Measurements from ENCODE around the gene LAT. TPM values are rescaled to one million over a fixed set of nuclear protein-coding genes. Genes with fewer than 3 reads are reported as not detected.

Gene LAT
- total and polyA plus RNA-seq, 2 of the 4 experiments (the other 2 are of a cell fraction), result 0.18 to 7.4 TPM

GRCh38 chr16:29009838-29010166 is 24.9 kb downstream of the LAT start:
- BruUV-seq (replicated peaks), result no TSS peak
- Histone ChIP-seq H3K27me3 (ENCODE audit: control insufficient read depth, insufficient read depth, low read length) (no peaks in the 10 kb centered on the region; the same call in 1 of the 2 replicates), H3K9me3 (ENCODE audit: control insufficient read depth, insufficient read depth, low read length) (no peaks in the 10 kb centered on the region), H3K4me3 (ENCODE audit: insufficient read depth, low read depth, low read length) (no peak overlapping the region), H3K9ac (ENCODE audit: low read depth, low read length) (no peak overlapping the region), H3K23ac (ENCODE audit: low read depth, low read length) (no peak overlapping the region), H2BK15ac (ENCODE audit: low read depth, low read length) (no peak overlapping the region), H4K91ac (ENCODE audit: insufficient read depth, low read depth, low read length) (no peak overlapping the region), H3K18ac (ENCODE audit: low read depth, low read length) (no peak overlapping the region), H3K4me2 (ENCODE audit: low read depth, low read length) (no peak overlapping the region), H4K8ac (ENCODE audit: low read depth in 2 of 2, low read length in 2 of 2) (no peak overlapping the region), H3K9me1 (ENCODE audit: insufficient read depth, low read length) (no peaks in the 10 kb centered on the region), H2AFZ (replicated peaks; ENCODE audit: low read length, poor library complexity) (no peak overlapping the region), H4K5ac (ENCODE audit: low read depth, low read length) (no peak overlapping the region), H2AK9ac (replicated peaks; ENCODE audit: low read depth, low read length, poor library complexity) (no peak overlapping the region), H3K4me1 (ENCODE audit: control insufficient read depth, insufficient read depth, low read length) (peaks cover 2% of the 10 kb centered on the region; the same call in 1 of the 2 replicates), H3K4ac (ENCODE audit: low read depth, low read length) (no peak overlapping the region), H4K20me1 (ENCODE audit: insufficient read depth, low read length) (no peaks in the 10 kb centered on the region), H3K27ac (ENCODE audit: insufficient read depth, low read length) (no peak overlapping the region), H2BK120ac (ENCODE audit: low read depth, low read length) (no peak overlapping the region), H2BK5ac (ENCODE audit: low read depth, low read length, poor library complexity, severe bottlenecking) (no peak overlapping the region), H3K36me3 (ENCODE audit: control insufficient read depth, insufficient read depth, low read length) (no peaks in the 10 kb centered on the region), H3K14ac (replicated peaks; ENCODE audit: low read depth, low read length) (no peak overlapping the region), H2AK5ac (ENCODE audit: low read depth, low read length) (no peak overlapping the region), H3K56ac (ENCODE audit: extremely low read depth, insufficient read depth, low read length) (no peak overlapping the region), H2BK20ac (ENCODE audit: low read depth, low read length) (no peak overlapping the region), H3K79me1 (ENCODE audit: low read depth in 1 of 2, low read length in 2 of 2) (no peaks in the 10 kb centered on the region)
- ChIA-PET CTCF (no interaction called here), POLR2A (ENCODE audit: unreplicated experiment) (no interaction called here)
- dilution Hi-C loops (cut with HindIII; ENCODE audit: low sequenced_read_pairs, unreplicated experiment), result no loop called here
- WGBS, 2 experiments (ENCODE audit: extremely low coverage in 2 of 2, insufficient read length in 1 of 2), result 100% methylated on average over 1 of the region's 2 CpGs; no CpG with 5 or more reads in 1 of the 2 experiments
- DNase-seq, result no peak
- TF ChIP-seq MXI1 (IDR thresholded peaks at IDR 0.05; ENCODE audit: borderline replicate concordance, low read depth, low read length) (no peak), RAD21 (IDR thresholded peaks at IDR 0.05; ENCODE audit: low read length) (no peak), CHD1 (IDR thresholded peaks at IDR 0.05; ENCODE audit: low read depth, low read length) (no peak), SMC3 (IDR thresholded peaks at IDR 0.05; ENCODE audit: low read depth, low read length) (no peak), CEBPB (IDR thresholded peaks at IDR 0.05; ENCODE audit: low read depth, low read length) (no peak), CTCF (conservative IDR thresholded peaks at IDR 0.05; ENCODE audit: low read depth, low read length) (no peak), RCOR1 (IDR thresholded peaks at IDR 0.05; ENCODE audit: insufficient replicate concordance, low read length) (no peak), MAFK (IDR thresholded peaks at IDR 0.05; ENCODE audit: low read depth, low read length) (no peak), NFE2L2 (IDR thresholded peaks at IDR 0.05; ENCODE audit: low read depth, low read length) (no peak), ELK1 (IDR thresholded peaks at IDR 0.05; ENCODE audit: borderline replicate concordance, low read depth, low read length) (no peak), FOS (IDR thresholded peaks at IDR 0.05; ENCODE audit: low read depth, low read length) (no peak), BHLHE40 (IDR thresholded peaks at IDR 0.05; ENCODE audit: low read depth, low read length) (no peak), POLR2A (IDR thresholded peaks at IDR 0.05; ENCODE audit: low read depth, low read length) (no peak), RFX5 (IDR thresholded peaks at IDR 0.05; ENCODE audit: low read depth, low read length) (no peak), MAZ (IDR thresholded peaks at IDR 0.05; ENCODE audit: borderline replicate concordance, low read depth, low read length) (no peak), USF2 (IDR thresholded peaks at IDR 0.05; ENCODE audit: low read depth, low read length) (no peak)
- no peak for ATAC-seq (ENCODE audit: low read depth)
- in situ Hi-C loops (cut with MboI; ENCODE audit: low sequenced_read_pairs), result no loop called here
- intact Hi-C loops (cut with micrococcal nuclease), result no loop called here
